ENCODE results near the gene RNPEP. TPM values are rescaled to one million over a fixed set of nuclear protein-coding genes. Genes with fewer than 3 reads are reported as not detected.

The RNPEP gene
- polyA plus RNA-seq, 1 of the 3 experiments (the other 2 are of a cell fraction) = 46.7 TPM

- Histone ChIP-seq H3K4me3 (ENCODE audit: low read depth in 2 of 2, low read length in 1 of 2) (no peak overlapping the region), H3K79me2 (ENCODE audit: insufficient read depth) (peaks cover 50% of the 10 kb centered on the region), H3F3A (replicated peaks; ENCODE audit: insufficient read depth) (peaks cover 7% of the 10 kb centered on the region), H3K27me3 (ENCODE audit: insufficient read depth) (no peaks in the 10 kb centered on the region), H3K4me1 (ENCODE audit: control insufficient read depth in 1 of 2, insufficient read depth in 2 of 2, low read depth in 1 of 2, low read length in 1 of 2) (peaks cover 0 to 9% of the 10 kb centered on the region in 2 experiments; a peak in 2 of 4 replicates), H3K9me2 (no peaks in the 10 kb centered on the region), H3K27ac (ENCODE audit: low read depth in 2 of 2, low read length in 1 of 2) (no peak overlapping the region), H3K9ac (no peak overlapping the region), H2AFZ (ENCODE audit: low read depth) (no peak overlapping the region), H3K36me3 (replicated peaks in 1 of 2; ENCODE audit: control insufficient read depth in 1 of 2, insufficient read depth in 2 of 2, low read length in 1 of 2) (peaks cover 33 to 39% of the 10 kb centered on the region in 2 experiments), H3K4me2 (no peak overlapping the region), H3K9me3 (no peaks in the 10 kb centered on the region), H4K20me1 (ENCODE audit: insufficient read depth) (peaks cover 18% of the 10 kb centered on the region)
- no peak for DNase-seq
- ChIA-PET CTCF (interaction anchor here (0.6 to 9.6 kb wide), 8 partner anchors 11 to 147 kb away, joined by 3 to 58 read pairs (median 5); partner anchors contain the start of genes ELF3 and GPR37L1), POLR2A (no interaction called here)
- WGBS (ENCODE audit: low lambda C conversion rate) = 83% methylated on average over 7 of the region's 7 CpGs
- TF ChIP-seq NRF1 (IDR thresholded peaks at IDR 0.05; ENCODE audit: low read depth, low read length) (no peak), JUND (IDR thresholded peaks at IDR 0.05) (no peak), RCOR1 (IDR thresholded peaks at IDR 0.05; ENCODE audit: low read length) (no peak), FOSL2 (IDR thresholded peaks at IDR 0.05; ENCODE audit: borderline replicate concordance, low read depth) (no peak), EP300 (IDR thresholded peaks at IDR 0.05; ENCODE audit: borderline replicate concordance in 1 of 2, low read depth in 1 of 2, low read length in 1 of 2) (no peak), CHD2 (IDR thresholded peaks at IDR 0.05; ENCODE audit: low read length, partially characterized antibody) (no peak), IRF3 (IDR thresholded peaks at IDR 0.05; ENCODE audit: low read depth, low read length) (no peak), EZH2phosphoT487 (IDR thresholded peaks at IDR 0.05; ENCODE audit: borderline replicate concordance, low read depth) (no peak), USF2 (IDR thresholded peaks at IDR 0.05; ENCODE audit: borderline replicate concordance, low read depth, low read length) (no peak), ELF1 (IDR thresholded peaks at IDR 0.05) (no peak), CTCF (IDR thresholded peaks at IDR 0.05) (no peak), RAD21 (IDR thresholded peaks at IDR 0.05; ENCODE audit: low read length) (no peak), GABPA (IDR thresholded peaks at IDR 0.05; ENCODE audit: low read depth) (no peak)
These were observed 6.2 kb downstream of the RNPEP start for GRCh38 chr1:201988601-201989000.

All from SK-N-SH (cell line).